ENCODE measurements around the gene OSBPL3. TPM values are rescaled to one million over a fixed set of nuclear protein-coding genes. Genes with fewer than 3 reads are reported as not detected.
A peak's percentile ranks its signal among the peaks of the same experiment; 100 is the strongest.
"Not testable (repeated sequence)": the region's sequence is repeated elsewhere in the genome, so short reads cannot be mapped to it uniquely, and the experiment has no call there.

Gene OSBPL3
- total and polyA plus RNA-seq, 2 donors (not counting 1 experiment from before 2014, with no cell fraction given) = 13.5 to 67.6 TPM

- Histone ChIP-seq H3K4me1 (ENCODE audit: control insufficient read depth in 2 of 2, insufficient read depth in 2 of 2, low read length in 2 of 2) (peaks cover 9 to 10% of the 10 kb centered on the region in 2 donors), H4K20me1 (ENCODE audit: control insufficient read depth, insufficient read depth, low read length, poor library complexity, severe bottlenecking) (no peaks in the 10 kb centered on the region), H3K4me2 (replicated peaks; ENCODE audit: low read depth, low read length, poor library complexity, severe bottlenecking) (no peak overlapping the region), H3K9me3 (ENCODE audit: control extremely low read depth in 1 of 3, control insufficient read depth in 2 of 3, insufficient read depth in 1 of 3, low read length in 2 of 3) (no peaks in the 10 kb centered on the region), H2AFZ (ENCODE audit: insufficient read depth, low read depth, low read length, poor library complexity, severe bottlenecking) (no peak overlapping the region), H3K27me3 (replicated peaks in 1 of 4; ENCODE audit: control extremely low read depth in 1 of 4, control insufficient read depth in 3 of 4, insufficient read depth in 4 of 4, low read length in 3 of 4) (no peaks in the 10 kb centered on the region), H3K4me3 (ENCODE audit: control extremely low read depth in 1 of 5, extremely low read depth in 1 of 5, insufficient read depth in 1 of 5, low read depth in 2 of 5, low read length in 4 of 5) (no peak overlapping the region), H3K9ac (ENCODE audit: low read length) (no peak overlapping the region), H3K36me3 (replicated peaks in 1 of 2; ENCODE audit: control extremely low read depth in 1 of 2, control insufficient read depth in 1 of 2, extremely low read depth in 1 of 2, insufficient read depth in 2 of 2, low read length in 1 of 2) (peaks cover 0 to 16% of the 10 kb centered on the region in 2 experiments), H3K79me2 (ENCODE audit: control insufficient read depth, insufficient read depth, low read length) (no peaks in the 10 kb centered on the region), H3K27ac (ENCODE audit: low read length in 2 of 2) (no peak overlapping the region)
- POLR2A ChIA-PET = no interaction called here
- no peak overlapping the region for H3K27ac Mint-ChIP-seq
- H3K27me3 Mint-ChIP-seq = no peaks in the 10 kb centered on the region
- H3K4me1 Mint-ChIP-seq = peaks cover 18% of the 10 kb centered on the region
- intact Hi-C loops (cut with micrococcal nuclease) = no loop called here
- WGBS (ENCODE audit: insufficient coverage) = 96% methylated on average over 7 of the region's 9 CpGs
- ATAC-seq (ENCODE audit: low read depth) (no peak), DNase-seq (no peak)
- TF ChIP-seq EZH2 (IDR thresholded peaks at IDR 0.05; ENCODE audit: borderline replicate concordance, insufficient read depth, low read depth, low read length, poor library complexity, severe bottlenecking) = no peak
- TF ChIP-seq, protein P1, sequence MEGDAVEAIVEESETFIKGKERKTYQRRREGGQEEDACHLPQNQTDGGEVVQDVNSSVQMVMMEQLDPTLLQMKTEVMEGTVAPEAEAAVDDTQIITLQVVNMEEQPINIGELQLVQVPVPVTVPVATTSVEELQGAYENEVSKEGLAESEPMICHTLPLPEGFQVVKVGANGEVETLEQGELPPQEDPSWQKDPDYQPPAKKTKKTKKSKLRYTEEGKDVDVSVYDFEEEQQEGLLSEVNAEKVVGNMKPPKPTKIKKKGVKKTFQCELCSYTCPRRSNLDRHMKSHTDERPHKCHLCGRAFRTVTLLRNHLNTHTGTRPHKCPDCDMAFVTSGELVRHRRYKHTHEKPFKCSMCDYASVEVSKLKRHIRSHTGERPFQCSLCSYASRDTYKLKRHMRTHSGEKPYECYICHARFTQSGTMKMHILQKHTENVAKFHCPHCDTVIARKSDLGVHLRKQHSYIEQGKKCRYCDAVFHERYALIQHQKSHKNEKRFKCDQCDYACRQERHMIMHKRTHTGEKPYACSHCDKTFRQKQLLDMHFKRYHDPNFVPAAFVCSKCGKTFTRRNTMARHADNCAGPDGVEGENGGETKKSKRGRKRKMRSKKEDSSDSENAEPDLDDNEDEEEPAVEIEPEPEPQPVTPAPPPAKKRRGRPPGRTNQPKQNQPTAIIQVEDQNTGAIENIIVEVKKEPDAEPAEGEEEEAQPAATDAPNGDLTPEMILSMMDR (IDR thresholded peaks at IDR 0.05) = no peak
- H3K4me3 Mint-ChIP-seq = no peak overlapping the region
- CTCF ChIA-PET = no interaction called here
- no peaks in the 10 kb centered on the region for H3K9me3 Mint-ChIP-seq (ENCODE audit: insufficient read depth)
Measured at GRCh38 chr7:24795407-24795767, 184.6 kb downstream of the OSBPL3 start.

DNA sequence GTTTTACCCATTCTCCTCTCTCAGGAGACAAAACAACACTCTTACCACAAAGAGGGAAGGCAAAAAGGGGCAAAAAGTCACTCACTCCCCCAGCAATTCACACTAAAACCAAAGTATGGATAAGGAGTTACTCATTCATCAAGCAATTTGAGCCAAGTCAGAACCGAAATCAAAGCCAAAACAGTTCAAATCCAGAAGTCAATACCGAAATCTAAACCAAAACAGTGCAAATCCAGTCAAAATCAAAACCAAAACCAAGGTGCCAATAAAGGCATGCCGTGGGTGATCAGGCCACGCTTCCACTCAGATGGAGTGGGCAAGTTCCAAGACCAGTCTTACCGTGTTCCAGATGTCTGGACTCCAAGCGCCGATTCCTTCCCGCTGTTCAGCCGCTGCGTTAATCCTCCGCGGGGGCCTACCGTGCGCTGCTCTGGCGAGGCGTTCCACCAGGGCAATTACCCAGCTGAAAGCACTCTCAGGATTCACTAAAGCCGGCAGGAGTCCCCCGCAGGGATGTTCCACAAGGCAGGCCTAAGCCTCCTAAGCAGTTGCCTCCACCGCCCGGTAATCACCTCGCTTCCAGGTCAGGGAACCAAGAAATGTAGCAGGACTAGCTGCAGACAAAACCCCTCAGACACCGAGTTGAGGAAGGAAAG is 185.1 kb downstream of the OSBPL3 start:
- H3K79me2 ChIP-seq (ENCODE audit: control insufficient read depth, insufficient read depth, low read length); CTCF ChIA-PET; H3K27ac ChIP-seq (ENCODE audit: low read length in 2 of 2); H3K9me3 Mint-ChIP-seq (ENCODE audit: insufficient read depth); H3K9me3 ChIP-seq (ENCODE audit: control extremely low read depth in 1 of 3, control insufficient read depth in 2 of 3, insufficient read depth in 1 of 3, low read length in 2 of 3); H3K4me2 ChIP-seq (replicated peaks; ENCODE audit: low read depth, low read length, poor library complexity, severe bottlenecking); POLR2A ChIA-PET; H3K4me3 Mint-ChIP-seq; H3K27ac Mint-ChIP-seq; H4K20me1 ChIP-seq (ENCODE audit: control insufficient read depth, insufficient read depth, low read length, poor library complexity, severe bottlenecking); ATAC-seq (ENCODE audit: low read depth); H3K4me3 ChIP-seq (ENCODE audit: control extremely low read depth in 1 of 5, extremely low read depth in 1 of 5, insufficient read depth in 1 of 5, low read depth in 2 of 5, low read length in 4 of 5); intact Hi-C loops (cut with micrococcal nuclease); DNase-seq; H3K27me3 ChIP-seq (replicated peaks in 1 of 4; ENCODE audit: control extremely low read depth in 1 of 4, control insufficient read depth in 3 of 4, insufficient read depth in 4 of 4, low read length in 3 of 4); H3K9ac ChIP-seq (ENCODE audit: low read length); H3K27me3 Mint-ChIP-seq: not testable (repeated sequence)
- peaks cover 18% of the 10 kb centered on the region for H3K4me1 Mint-ChIP-seq
- H3K36me3 ChIP-seq (replicated peaks in 1 of 2; ENCODE audit: control extremely low read depth in 1 of 2, control insufficient read depth in 1 of 2, extremely low read depth in 1 of 2, insufficient read depth in 2 of 2, low read length in 1 of 2) = peaks cover 0 to 12% of the 10 kb centered on the region in 2 experiments
- peak overlapping the region; percentile 21 for H2AFZ ChIP-seq (ENCODE audit: insufficient read depth, low read depth, low read length, poor library complexity, severe bottlenecking)
- peaks cover 9 to 10% of the 10 kb centered on the region in 2 donors for H3K4me1 ChIP-seq (ENCODE audit: control insufficient read depth in 2 of 2, insufficient read depth in 2 of 2, low read length in 2 of 2)
- WGBS (ENCODE audit: insufficient coverage) = 94% methylated on average over 21 of the region's 22 CpGs

All from B cell (primary cell).